NCI-H1105 treated with DMSO at 0.1 percent for 48 hours (cell line): ENCODE results near the gene PRKCE.
A peak's percentile ranks its signal among the peaks of the same experiment; 100 is the strongest.

ENCODE experiments used
- DNase-seq: peaks from one replicate; lab custom pipeline; 2025; lab: John Stamatoyannopoulos, UW

Gene PRKCE

GRCh38 chr2:45809205-45809604 lies 157.7 kb downstream of the PRKCE start:
- DNase-seq, result no peak

GRCh38 chr2:45812011-45812500 lies 160.6 kb downstream of the PRKCE start:
- DNase-seq, result no peak

GRCh38 chr2:45813003-45813941 lies 161.8 kb downstream of the PRKCE start:
- DNase-seq, result no peak

- no peak for DNase-seq
Observed at GRCh38 chr2:45814488-45814887, 163.0 kb downstream of the PRKCE start.

GRCh38 chr2:45814951-45815621 lies 163.6 kb downstream of the PRKCE start:
- peak; percentile 4 for DNase-seq

GRCh38 chr2:45816272-45816671 lies 164.8 kb downstream of the PRKCE start:
- DNase-seq, result no peak

- no peak for DNase-seq
Observed at GRCh38 chr2:45818591-45818990, 167.1 kb downstream of the PRKCE start.

GRCh38 chr2:45820048-45820447 lies 168.6 kb downstream of the PRKCE start:
- no peak for DNase-seq

- peak; percentile 13 for DNase-seq
Observed at GRCh38 chr2:45821558-45822271, 170.2 kb downstream of the PRKCE start.

- DNase-seq, result no peak
Observed at GRCh38 chr2:45822272-45822630, 170.8 kb downstream of the PRKCE start.

- peak; percentile 93 for DNase-seq
Observed at GRCh38 chr2:45823723-45824206, 172.3 kb downstream of the PRKCE start.

GRCh38 chr2:45825001-45825651 lies 173.7 kb downstream of the PRKCE start:
- no peak for DNase-seq

- no peak for DNase-seq
Observed at GRCh38 chr2:45826460-45826859, 175.0 kb downstream of the PRKCE start.

GRCh38 chr2:45826884-45827635 lies 175.6 kb downstream of the PRKCE start:
- DNase-seq, result no peak

GRCh38 chr2:45830322-45830721 lies 178.8 kb downstream of the PRKCE start:
- DNase-seq, result no peak

- DNase-seq, result no peak
Observed at GRCh38 chr2:45833301-45833967, 182.0 kb downstream of the PRKCE start.

GRCh38 chr2:45833968-45834344 lies 182.5 kb downstream of the PRKCE start:
- DNase-seq, result no peak

GRCh38 chr2:45834372-45834771 lies 182.9 kb downstream of the PRKCE start:
- DNase-seq, result no peak

- no peak for DNase-seq
Observed at GRCh38 chr2:45834858-45835257, 183.4 kb downstream of the PRKCE start.

GRCh38 chr2:45836316-45836715 lies 184.8 kb downstream of the PRKCE start:
- DNase-seq, result no peak

GRCh38 chr2:45836740-45837139 lies 185.3 kb downstream of the PRKCE start:
- no peak for DNase-seq
